HPDE6-E6E7 (cell line): ENCODE measurements around the gene IGF2R.
"Not testable (repeated sequence)": the region's sequence is repeated elsewhere in the genome, so short reads cannot be mapped to it uniquely, and the experiment has no call there.

Experiments
- DNase-seq: peaks from one replicate; pipeline ENCODE4 v3.0.0; 2011; ENCODE audit warnings: missing footprints; ENCODE audit errors: extremely low spot score

IGF2R gene

GRCh38 chr6:160137130-160137988, 168.5 kb downstream of the IGF2R start:
- no peak for DNase-seq

DNA sequence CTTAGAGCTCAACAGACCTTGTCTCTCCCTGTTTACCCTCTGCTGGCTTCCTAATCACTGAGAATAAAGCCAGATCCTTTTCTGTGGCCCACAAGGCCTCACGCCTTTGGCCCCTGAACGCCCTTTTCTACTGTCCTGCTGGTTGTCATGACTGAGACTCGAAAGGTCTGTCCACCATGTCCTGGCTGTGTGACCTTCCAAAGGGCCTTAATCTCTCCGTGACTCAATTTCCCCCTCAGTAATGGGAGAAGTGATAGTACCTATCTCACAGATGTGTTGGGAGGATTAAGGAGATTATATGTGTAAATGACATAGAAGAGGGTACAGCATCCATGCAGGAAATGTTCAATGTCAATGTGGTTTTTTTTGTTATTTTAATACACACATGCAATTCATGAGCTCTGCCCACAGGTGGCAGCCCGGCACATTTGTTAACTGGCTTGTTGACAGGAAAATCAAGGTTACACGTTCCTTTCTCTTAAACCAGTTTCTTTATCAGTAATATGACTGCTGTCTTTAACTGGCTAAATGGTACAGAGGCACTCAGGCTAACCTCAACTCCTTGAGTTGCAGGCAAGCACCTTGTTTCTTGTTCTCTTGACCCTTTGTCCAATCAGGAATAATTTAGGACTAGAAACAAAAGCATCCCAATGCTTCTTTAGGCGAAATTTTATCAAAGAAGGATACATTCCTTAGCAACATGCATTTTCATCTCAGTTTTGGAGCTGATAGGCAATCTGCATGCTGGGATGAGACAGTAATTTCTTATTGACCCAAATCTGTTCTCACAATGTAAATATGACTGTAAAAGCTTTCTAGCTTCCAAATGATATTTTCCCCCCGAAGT, 169.3 kb downstream of the IGF2R start:
- peak; percentile 31 for DNase-seq

DNA sequence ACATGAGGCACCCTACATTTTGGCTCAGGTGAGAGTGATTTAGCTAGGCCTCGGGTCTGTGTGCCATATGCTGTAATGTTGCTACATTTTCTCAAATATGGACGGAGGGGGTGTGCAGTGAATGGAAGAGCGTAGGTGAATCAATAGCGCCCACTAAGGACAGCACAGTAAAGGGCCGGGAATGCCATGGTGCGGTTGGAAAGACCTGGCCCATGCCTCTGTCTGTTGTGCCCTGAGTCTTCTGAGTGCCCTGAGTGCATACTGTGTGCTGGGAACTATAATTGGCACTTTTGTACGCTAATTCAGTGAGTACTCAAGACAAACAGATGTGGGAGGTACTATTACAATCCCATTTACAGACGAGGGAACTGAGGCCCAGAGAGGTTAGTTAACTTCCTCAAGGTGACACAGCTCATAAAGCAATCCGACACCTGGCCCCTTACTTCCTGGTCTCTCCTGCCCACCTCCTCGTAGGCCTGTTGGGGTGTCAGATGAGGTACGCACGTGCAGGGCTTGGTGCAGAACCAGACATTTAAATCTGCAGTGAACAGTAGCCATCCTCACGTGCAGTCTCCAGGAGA, 170.0 kb downstream of the IGF2R start:
- no peak for DNase-seq

DNA sequence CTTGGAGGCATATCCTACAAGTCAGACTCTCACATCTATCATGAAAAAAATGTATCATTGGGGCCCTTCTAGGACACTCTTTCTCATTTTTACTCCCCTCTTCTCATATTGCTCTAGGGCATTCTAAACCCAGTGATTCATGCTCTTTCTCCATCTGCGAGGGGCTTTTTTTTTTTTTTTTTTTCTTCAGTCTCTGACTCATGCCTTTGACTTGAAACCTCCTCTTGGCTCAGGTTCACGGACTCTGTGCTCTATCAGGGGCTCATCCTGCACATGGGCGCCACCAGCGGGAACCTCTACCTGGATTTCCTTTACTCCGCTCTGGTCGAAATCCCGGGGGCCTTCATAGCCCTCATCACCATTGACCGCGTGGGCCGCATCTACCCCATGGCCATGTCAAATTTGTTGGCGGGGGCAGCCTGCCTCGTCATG, 170.6 kb downstream of the IGF2R start:
- peak; percentile 58 for DNase-seq

- not testable (repeated sequence) for DNase-seq
These were observed 171.6 kb downstream of the IGF2R start for GRCh38 chr6:160140493-160140892.

DNA sequence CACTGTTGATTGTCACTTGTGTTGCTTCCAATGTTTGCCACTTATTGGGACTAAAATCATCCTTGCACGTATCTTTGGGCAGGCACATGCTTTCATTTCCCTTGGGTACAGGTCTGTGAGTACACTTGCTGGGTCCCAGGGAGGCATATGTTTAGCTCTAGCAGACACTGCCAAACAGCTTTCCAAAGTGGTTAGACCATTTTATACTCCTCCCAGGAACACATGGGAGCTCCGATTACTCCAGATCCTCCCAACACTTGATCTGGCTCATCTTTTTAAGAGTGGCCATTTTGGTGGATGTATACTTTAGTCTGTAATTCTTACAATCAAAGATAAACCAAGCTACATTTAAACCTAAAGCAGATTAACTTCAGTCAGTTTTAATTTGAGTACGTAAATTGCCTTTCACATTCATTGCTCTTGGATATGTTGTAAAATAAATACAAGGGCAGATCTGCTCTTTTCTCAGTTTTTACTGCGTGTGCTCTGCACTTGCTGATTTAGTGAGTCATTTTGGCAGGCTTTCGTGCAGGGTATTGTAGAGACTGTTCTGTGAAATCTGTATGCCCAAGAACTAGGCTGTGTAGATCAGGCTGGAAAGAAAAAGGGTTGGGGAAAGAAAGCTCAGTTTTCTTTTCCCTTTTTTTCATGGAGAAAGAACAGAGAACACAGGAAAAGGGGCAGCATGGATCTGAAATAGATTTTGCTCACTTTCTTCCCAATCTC, 172.3 kb downstream of the IGF2R start:
- DNase-seq = no peak

DNA sequence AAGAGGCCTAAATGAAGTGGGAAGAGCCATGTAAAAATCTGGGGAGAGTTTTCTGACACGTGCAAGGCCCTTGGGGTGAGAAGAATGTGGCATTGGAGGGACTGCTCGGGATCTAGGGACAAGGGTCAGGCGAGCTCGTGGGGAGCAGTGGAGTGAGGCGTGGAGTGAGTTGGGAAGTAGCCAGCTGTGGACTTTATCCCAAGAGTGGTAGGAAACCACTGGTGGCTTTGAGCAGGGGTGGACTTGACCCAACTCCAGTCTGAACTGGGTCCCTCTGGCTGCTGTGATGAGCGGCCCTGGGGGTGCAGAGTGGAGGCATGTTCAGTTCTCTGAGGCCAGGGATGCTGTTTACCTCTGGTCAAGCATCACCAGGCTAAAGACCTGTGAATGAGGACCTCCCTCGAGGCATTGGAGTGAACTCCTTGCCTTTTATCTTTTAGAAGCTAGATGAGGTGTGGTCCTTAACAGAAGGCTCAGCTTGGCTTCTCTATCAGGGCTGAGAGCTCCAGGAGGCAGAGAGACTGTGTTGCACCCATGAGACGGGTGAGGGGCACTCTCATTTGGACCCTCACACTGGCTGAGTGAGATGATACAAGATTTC, 173.3 kb downstream of the IGF2R start:
- no peak for DNase-seq

DNA sequence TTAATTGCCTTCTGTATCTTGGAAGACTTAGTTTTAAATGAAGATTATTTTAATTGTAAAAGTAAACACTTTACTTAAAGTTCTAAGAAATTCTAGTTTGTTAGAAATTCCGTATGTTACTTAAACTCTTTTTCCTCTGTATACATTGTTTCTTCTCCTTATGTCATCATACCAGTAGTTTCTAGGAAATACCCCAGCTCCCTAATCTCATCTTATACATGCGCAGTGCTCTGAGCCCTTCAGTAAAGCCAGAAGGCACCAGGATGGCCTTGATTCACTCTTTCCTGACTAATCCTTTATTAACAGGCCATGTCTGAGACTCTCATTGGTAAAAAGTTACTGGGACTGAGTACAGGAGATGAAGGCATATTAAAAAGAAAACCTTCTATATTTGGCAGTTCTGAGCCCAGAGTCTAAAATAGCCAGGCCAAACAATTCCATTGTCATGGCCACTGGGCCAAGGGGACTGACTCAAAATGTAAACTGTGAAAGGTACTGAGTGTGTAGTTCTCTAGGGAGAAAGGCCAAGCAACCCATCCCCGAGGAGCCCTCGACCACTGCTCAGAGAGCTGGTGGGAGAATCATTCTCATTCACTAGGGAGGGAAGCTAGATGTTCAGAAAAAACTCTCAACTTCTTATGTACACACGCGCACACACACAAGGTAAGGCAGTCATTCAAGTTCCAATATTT, 177.7 kb downstream of the IGF2R start:
- DNase-seq = no peak

- DNase-seq = no peak
These were observed 178.3 kb downstream of the IGF2R start for GRCh38 chr6:160147146-160147536.

DNA sequence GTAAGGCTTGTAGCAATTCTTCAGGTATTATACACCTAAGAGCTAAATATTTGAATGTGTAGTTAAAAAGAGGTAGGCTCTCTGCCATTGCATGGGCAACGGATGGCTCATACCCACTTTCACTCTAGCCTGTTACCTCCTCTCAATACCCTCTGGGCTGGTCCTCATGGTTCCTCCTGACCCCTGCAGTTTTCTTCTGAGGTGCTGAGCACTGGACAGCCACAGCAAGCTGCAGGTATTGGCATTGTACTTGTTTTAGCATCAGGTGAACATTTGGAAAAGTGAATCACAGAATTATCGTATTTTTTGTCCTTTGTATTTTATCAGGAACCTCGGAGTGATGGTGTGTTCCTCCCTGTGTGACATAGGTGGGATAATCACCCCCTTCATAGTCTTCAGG, 185.6 kb downstream of the IGF2R start:
- DNase-seq = no peak

GRCh38 chr6:160156842-160157241, 188.0 kb downstream of the IGF2R start:
- DNase-seq = no peak

- DNase-seq = no peak
These were observed 191.6 kb downstream of the IGF2R start for GRCh38 chr6:160160450-160160849.
